Forelimb muscle (tissue), 1 donor: ENCODE measurements around the gene BANP. TPM values are rescaled to one million over a fixed set of nuclear protein-coding genes. Genes with fewer than 3 reads are reported as not detected.
"Not testable (repeated sequence)": the region's sequence is repeated elsewhere in the genome, so short reads cannot be mapped to it uniquely, and the experiment has no call there.

Source experiments
- DNase-seq: peaks from one replicate; pipeline ENCODE4 v3.0.0-alpha.2; 2013; ENCODE audit warnings: low read depth
- polyA plus RNA-seq: library from polyadenylated mRNA; unstranded; fragments of 120-200 nt; gene quantifications from one replicate; pipeline ENCODE4 v1.2.1, GENCODE V29; 2013; ENCODE audit not compliant: insufficient read length

The BANP gene
- polyA plus RNA-seq, 1 donor, result 14.0 TPM

GRCh38 chr16:88086571-88087516 lies 135.6 kb downstream of the BANP start:
- no peak for DNase-seq

DNA sequence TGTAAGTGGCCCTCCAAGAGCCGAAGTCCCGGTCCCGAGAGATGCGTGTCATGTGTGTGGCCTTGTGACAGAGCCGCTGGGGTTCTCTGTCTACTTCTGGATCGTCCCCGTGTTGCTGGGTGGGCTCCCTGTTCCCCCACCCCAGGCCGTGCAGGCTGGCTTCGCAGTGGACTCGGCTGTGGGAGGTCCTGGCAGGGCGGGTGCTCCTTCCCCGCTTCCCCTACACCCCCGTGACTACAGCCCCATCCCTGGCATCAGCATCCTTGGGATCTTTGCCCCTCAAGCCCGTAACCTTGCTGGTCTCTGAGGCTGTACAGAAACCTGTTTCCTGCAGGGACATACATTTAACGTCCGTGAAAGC lies 136.3 kb downstream of the BANP start:
- DNase-seq, result no peak

GRCh38 chr16:88088161-88088581 lies 136.9 kb downstream of the BANP start:
- DNase-seq, result no peak

- not testable (repeated sequence) for DNase-seq
Measured at GRCh38 chr16:88088611-88089010, 137.4 kb downstream of the BANP start.

DNA sequence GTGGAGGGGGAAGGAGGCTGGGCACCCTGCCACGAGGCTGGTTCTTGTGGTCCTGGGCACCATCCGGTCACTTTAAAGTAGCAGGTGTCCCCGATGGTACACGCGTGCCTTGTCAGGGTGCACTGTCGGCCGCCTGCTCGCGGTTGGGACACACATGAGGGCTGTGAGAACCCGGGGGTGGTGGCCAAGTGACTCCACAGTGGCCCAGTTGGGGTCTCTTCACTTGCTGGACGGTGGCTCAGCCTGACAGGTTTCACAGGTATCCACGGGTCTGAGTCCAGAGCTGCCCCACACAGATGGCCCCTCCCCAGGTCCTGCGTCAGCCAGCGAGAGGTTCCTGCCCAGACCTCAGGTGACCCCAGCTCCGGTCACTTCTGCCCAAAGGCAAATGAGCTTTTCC lies 137.8 kb downstream of the BANP start:
- DNase-seq, result not testable (repeated sequence)

DNA sequence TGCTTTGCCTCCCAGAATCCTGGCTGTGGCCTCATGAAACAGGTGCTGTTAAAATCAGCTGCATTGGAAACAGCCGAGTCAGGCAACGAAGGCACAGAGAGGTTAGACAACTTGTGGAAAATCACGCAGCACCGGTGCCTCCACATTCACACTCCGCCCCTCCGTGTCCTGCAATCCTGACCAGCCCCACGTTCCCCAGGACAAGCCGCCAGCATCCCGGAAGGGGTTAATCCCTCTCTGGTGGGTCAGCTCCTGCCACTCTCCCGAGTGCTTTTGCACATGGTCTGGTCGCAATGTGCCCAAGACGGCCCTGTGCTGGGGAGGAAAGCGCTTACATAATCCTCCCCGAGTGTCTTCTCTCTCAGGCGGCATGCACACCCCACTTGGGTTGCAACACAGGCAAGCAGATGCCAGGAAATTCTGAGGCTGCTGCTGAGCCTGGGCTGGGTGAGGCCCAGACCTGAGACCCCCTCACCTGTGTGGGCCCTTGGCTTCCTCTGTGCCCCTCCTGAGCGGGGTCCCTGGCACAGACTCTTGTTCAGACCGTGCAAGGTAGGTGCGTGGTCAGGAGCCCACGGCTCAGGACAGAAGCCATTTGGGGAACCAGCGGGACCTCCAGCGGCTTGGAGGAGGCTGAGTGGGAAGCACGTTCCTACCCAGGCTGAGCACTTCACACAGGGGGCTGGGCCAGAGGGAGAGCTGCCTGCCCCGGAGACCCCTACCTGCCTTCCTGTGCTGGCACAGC lies 138.6 kb downstream of the BANP start:
- DNase-seq, result not testable (repeated sequence)

GRCh38 chr16:88090377-88091175 lies 139.3 kb downstream of the BANP start:
- DNase-seq, result not testable (repeated sequence)

- DNase-seq, result not testable (repeated sequence)
Measured at GRCh38 chr16:88091221-88091971, 140.2 kb downstream of the BANP start.

DNA sequence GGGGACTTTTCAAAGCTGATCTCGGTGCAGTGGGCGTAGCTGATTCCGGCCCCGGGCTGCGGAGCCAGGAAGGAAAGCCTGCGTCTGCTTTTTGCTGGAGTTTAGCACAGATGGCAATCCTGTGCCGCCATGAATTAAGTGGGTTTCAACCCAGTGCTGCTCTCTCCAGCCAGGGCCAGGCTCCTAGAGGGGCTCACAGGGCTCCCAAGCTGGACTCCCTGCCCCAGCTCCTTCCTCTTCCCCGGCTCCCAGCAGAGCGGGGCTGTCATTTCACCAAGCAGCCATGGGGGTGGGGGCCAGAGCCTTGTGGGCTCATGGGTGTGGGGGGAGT lies 140.7 kb downstream of the BANP start:
- not testable (repeated sequence) for DNase-seq

DNA sequence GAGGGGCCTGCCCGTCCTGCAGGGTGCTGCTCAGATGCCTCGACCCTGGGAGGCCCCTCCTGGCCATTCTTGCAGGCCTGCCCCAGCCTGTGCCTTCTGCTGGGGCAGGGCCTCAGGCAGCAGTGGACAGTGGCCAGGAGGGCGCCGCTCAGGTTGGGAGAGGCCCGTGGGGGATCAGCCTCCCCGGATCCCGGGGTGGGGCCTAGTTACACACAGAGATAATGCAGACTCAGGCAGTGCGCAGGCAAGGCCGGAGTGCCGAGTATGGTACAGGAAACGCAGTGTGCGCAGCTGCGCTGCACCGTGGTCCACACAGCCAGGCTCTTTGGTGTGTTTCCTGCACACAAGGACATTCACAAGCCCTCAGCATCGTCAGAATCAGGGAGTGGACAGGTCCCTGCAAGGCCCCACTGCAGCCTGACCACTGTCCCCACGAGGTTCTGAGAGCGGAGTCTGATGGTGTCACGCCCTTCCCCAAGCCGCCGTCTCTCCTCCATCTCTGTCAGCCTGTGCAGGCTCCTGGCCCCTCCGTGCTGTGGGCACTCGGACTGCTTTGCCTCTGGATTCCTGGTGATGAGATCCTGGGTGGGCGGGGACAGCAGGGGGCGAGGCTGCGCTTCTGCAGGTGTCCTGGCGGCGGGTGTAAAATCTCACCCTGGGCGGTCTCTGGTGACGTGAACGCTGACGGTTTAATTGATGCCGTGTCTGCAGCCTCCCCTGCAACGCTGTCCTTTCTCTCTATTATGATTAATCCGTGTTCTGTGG lies 141.7 kb downstream of the BANP start:
- not testable (repeated sequence) for DNase-seq

DNA sequence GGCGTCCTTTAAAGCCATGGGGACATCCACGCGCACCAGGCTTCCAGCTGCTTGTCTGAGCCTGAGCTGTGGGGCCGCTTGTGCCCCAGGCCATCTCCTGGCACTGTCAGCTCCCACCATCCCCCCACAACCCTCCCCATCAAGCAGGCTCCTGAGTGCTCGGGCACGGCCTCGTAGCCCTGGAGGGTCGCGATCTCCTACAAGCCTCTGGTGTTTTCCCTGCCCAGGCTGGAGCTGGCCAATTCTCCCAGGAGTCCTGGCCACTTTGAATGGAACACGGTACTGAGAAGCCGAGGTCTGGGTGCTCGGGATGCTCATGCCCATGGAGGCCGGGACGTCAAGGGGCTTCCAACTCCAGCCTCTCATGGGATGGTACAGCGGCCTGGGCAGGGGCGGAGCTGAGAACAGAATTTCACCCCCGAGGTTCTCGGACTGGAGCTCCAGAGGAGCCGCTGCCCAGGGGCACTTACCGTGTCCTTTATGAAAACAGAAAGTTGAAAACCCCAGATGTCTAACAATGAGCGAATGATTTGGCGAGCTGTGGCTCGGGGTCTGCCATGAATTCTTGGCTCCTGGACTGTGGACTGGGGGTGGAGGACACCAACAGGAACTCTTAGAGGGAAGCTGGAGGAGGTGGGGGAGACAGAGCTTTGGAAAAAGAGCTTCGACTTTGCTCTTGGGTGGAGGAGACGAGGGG lies 142.5 kb downstream of the BANP start:
- peak; percentile 55 for DNase-seq

- not testable (repeated sequence) for DNase-seq
Measured at GRCh38 chr16:88094253-88094575, 143.0 kb downstream of the BANP start.

DNA sequence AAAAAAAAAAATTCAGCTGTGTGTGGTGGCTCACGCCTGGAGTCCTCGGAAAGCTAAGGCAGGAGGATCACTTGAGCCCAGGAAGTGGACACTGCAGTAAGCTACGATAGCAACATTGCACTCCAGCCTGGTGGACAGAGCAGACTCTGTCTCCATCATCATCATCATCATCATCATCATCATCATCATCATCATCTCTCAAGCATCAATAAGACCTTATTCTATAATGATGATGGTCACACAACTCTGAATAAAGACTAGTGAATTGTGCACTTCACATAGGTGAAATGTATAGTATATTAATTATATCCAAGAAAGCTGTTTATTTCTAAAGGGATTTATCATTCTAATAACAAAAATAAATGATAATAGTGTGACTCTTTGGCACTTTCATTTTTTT lies 143.7 kb downstream of the BANP start:
- DNase-seq, result not testable (repeated sequence)

DNA sequence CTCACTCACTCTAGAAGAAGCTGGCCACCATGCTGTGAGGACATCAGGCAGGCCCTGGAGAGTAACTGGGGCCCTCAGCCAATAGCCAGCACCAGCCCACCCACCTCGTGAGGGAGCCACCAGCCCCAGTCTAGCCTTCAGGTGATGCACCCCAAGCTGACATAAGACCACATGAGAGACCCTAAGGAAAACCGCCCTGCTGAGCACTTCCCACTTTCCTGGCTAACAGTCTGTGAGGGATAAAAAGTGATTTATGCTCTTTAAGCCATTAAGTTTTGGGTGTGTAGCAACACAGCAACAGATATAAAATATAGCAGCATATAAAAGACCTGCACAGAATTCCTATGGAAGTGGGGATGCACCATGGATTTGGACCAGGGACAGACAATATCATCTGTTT lies 145.4 kb downstream of the BANP start:
- DNase-seq, result not testable (repeated sequence)

- DNase-seq, result not testable (repeated sequence)
Measured at GRCh38 chr16:88098731-88099562, 147.7 kb downstream of the BANP start.

DNA sequence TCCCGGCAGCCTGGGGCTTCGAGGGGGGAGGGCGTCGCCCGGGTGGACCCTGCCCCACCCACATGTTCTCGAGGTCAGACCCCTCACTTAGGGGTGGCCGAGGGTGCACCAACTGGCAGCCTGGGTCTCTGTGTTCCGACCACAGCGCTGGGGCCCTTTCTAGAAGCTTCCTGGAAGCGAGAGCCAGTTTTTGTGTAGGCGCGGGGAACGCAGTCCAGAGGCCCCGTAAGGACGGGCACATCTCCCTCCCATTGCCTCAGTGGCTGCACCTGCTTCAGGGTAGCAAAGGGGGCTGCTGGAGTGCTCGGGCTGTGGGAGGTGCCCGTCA lies 148.3 kb downstream of the BANP start:
- DNase-seq, result no peak

- DNase-seq, result not testable (repeated sequence)
Measured at GRCh38 chr16:88099956-88100355, 148.7 kb downstream of the BANP start.

DNA sequence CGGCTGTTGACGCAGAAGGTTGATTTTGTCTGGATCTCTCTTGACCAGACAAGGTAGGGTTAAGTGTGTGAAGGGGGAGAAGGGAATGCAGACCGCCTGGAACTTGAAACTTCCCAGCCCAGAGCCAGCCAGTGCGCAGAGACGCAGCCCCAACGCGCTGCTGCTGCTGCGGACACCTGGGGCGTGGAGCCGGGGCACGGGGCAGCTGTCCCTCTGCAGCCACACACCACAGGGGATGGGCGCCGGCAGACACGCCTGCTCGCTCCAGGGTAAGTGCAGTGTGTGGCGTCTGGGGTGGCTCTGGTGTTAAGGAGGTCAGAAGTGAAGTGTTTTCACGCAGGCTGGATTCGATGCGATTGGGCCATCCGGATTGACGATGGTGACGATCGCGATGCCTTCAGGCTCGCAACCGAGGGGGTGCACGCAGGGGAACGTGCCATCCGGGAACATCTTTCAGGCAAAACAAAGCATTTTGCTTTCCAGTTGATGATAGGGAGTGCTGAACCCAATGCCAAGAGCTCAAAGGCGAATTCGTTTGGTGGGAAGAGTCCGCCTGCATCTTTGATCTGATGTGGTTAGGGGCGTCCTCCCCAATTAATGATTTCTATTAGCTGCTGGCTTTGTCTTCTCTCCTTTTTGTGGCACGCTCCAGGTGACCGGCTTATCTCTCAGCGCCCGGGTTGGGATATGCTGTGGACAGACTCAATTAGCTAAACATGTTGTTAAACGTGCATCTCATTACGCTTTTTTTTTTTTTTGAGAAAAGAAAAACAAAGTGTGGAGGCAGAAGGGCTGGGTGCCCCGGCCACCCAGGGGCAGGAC lies 149.8 kb downstream of the BANP start:
- not testable (repeated sequence) for DNase-seq
